ENCODE data around the gene ATG4A. TPM values are rescaled to one million over a fixed set of nuclear protein-coding genes. Genes with fewer than 3 reads are reported as not detected.

Gene ATG4A
- total RNA-seq, 1 experiment from 2014 or later: 6.4 TPM

DNA sequence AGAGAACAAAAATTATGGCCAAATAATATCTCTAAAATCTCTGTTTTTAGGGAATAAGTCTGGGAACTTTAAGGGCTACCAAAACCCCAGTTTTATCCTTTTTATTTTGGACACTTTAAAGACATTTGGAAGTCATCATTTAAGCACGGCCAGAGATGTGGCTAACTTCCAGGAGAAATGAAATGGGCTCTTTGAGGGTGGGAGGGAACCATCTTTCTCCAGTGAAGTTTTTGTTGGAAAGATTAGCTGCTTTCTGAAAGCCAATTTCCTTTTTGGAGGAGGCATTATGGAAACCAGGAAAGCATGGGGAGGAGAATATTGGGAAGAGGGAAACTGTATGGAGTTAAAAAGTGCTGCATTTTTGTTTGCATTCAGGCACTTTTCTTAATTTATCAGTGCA is 41.9 kb upstream of the ATG4A start:
- H3K36me3 Mint-ChIP-seq (ENCODE audit: insufficient read depth in 1 of 3, low read depth in 3 of 3): no peaks in the 10 kb centered on the region
- H3K9me3 Mint-ChIP-seq: peaks cover 0 to 11% of the 10 kb centered on the region in 2 experiments; a peak in 3 of 5 replicates
- WGBS (ENCODE audit: extremely low coverage, insufficient read length, low lambda C conversion rate): no CpG with 5 or more reads among the region's 1 CpG

More for the DNA sequence above, 41.9 kb upstream of the ATG4A start:
- no peak overlapping the region for H2AFZ ChIP-seq (ENCODE audit: low read length)
- Mint-ChIP-seq H3K4me1 (no peaks in the 10 kb centered on the region), H3K4me3 (no peak overlapping the region), H3K27ac (no peak overlapping the region), H3K27me3 (ENCODE audit: low read depth) (peaks cover 1% of the 10 kb centered on the region; the same call in 1 of the 2 replicates)
- no peak overlapping the region for H4K5ac ChIP-seq (ENCODE audit: insufficient read length, low read depth, low read length)
- H3K79me1 ChIP-seq (ENCODE audit: insufficient read depth, low read depth, low read length, poor library complexity, severe bottlenecking): no peaks in the 10 kb centered on the region
- H3K27me3 ChIP-seq (ENCODE audit: insufficient read depth, low read length): no peaks in the 10 kb centered on the region
- no peak overlapping the region for H3T11ph ChIP-seq (ENCODE audit: low read length)
- no peak overlapping the region for H3K56ac ChIP-seq (ENCODE audit: insufficient read length, low read depth, low read length)
- H3K18ac ChIP-seq (ENCODE audit: insufficient read length, low read depth, low read length): no peak overlapping the region
- H3K14ac ChIP-seq (ENCODE audit: insufficient read depth, low read length): no peak overlapping the region
- H2BK5ac ChIP-seq (ENCODE audit: insufficient read length, low read length): no peak overlapping the region
- H2BK120ac ChIP-seq (ENCODE audit: low read depth, low read length, poor library complexity, severe bottlenecking): no peak overlapping the region
- H3K23ac ChIP-seq (ENCODE audit: insufficient read length, low read depth, low read length): no peak overlapping the region
- no peaks in the 10 kb centered on the region for H3K9me3 ChIP-seq (ENCODE audit: control insufficient read depth, low read depth, low read length)
- no peak for DNase-seq
- no peak overlapping the region for H3K4me2 ChIP-seq (ENCODE audit: insufficient read depth, insufficient read length, low read length)
- no peak overlapping the region for H2BK12ac ChIP-seq (ENCODE audit: insufficient read length, low read depth, low read length)
- H3K79me2 ChIP-seq (ENCODE audit: insufficient read depth, low read length): no peaks in the 10 kb centered on the region
- H2AK5ac ChIP-seq (ENCODE audit: insufficient read length, low read length): no peak overlapping the region
- no peaks in the 10 kb centered on the region for H3K4me1 ChIP-seq (ENCODE audit: insufficient read depth, low read length)
- no peak overlapping the region for H3K27ac ChIP-seq (ENCODE audit: insufficient read length, low read depth, low read length)
- no peak overlapping the region for H3K4ac ChIP-seq (ENCODE audit: low read depth, low read length)
- no peak overlapping the region for H4K91ac ChIP-seq (ENCODE audit: insufficient read length, low read depth, low read length)
- no peak overlapping the region for H3K9ac ChIP-seq (ENCODE audit: extremely low read depth, insufficient read length, low read length)
- no peak for TF ChIP-seq CTCF (conservative IDR thresholded peaks at IDR 0.05)
- no peaks in the 10 kb centered on the region for H3K23me2 ChIP-seq (ENCODE audit: insufficient read length, low read depth, low read length, poor library complexity, severe bottlenecking)
- no peak overlapping the region for H2BK20ac ChIP-seq (ENCODE audit: low read depth, low read length, poor library complexity, severe bottlenecking)
- H4K20me1 ChIP-seq (ENCODE audit: control insufficient read depth, insufficient read depth, insufficient read length): no peaks in the 10 kb centered on the region
- no peak overlapping the region for H2BK15ac ChIP-seq (ENCODE audit: low read depth, low read length)
- H4K8ac ChIP-seq (replicated peaks; ENCODE audit: insufficient read length, low read depth, low read length): no peak overlapping the region

Data from H9 (cell line).